Keratinocyte (primary cell): ENCODE results near the gene OR5K2.

Experiments used
- EZH2 ChIP-seq: IDR thresholded peaks from one replicate; pipeline ENCODE4 v1.6.1; 2012; ENCODE audit warnings: inconsistent platforms, mild to moderate bottlenecking, low read length, moderate library complexity
- TF ChIP-seq, protein P1 (sequence below), 3 experiments: IDR thresholded peaks in 1 of 3; conservative IDR thresholded peaks in 1 of 3; optimal IDR thresholded peaks in 1 of 3; 2 replicates in 2 of 3; 3 replicates in 1 of 3; pipeline versions ENCODE3 to v1.5.1; 2011; ENCODE audit warnings: low read length in 3 of 3, mild to moderate bottlenecking in 3 of 3, moderate library complexity in 2 of 3, control low read depth in 1 of 3, inconsistent platforms in 1 of 3; ENCODE audit not compliant: insufficient read depth in 2 of 3; ENCODE audit errors: extremely low read depth in 1 of 3

DNA sequence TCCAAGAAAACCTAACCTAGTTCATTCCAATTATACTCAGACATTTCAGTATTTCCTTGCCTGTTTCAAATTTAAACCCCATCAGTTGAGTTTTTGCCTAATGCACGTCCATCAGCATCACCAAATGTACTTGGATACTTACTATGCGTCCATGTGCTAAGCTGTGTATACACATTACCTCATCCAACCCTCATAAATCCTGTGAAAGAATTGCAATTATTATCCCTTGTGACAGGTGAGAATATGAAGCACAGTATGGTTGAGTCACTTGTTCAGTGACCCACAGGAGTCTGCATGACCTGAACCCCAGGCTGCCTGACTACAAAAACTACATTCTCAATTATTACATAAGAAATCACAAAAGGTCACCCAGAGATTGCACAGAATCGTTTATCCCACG is 2.5 kb downstream of the OR5K2 start:
- TF ChIP-seq, protein P1, sequence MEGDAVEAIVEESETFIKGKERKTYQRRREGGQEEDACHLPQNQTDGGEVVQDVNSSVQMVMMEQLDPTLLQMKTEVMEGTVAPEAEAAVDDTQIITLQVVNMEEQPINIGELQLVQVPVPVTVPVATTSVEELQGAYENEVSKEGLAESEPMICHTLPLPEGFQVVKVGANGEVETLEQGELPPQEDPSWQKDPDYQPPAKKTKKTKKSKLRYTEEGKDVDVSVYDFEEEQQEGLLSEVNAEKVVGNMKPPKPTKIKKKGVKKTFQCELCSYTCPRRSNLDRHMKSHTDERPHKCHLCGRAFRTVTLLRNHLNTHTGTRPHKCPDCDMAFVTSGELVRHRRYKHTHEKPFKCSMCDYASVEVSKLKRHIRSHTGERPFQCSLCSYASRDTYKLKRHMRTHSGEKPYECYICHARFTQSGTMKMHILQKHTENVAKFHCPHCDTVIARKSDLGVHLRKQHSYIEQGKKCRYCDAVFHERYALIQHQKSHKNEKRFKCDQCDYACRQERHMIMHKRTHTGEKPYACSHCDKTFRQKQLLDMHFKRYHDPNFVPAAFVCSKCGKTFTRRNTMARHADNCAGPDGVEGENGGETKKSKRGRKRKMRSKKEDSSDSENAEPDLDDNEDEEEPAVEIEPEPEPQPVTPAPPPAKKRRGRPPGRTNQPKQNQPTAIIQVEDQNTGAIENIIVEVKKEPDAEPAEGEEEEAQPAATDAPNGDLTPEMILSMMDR (optimal IDR thresholded peaks at IDR 0.05 in 1 of 3, IDR thresholded peaks at IDR 0.05 in 1 of 3, conservative IDR thresholded peaks at IDR 0.05 in 1 of 3; ENCODE audit: extremely low read depth in 1 of 3, insufficient read depth in 2 of 3, low read length in 3 of 3), result no peak
- TF ChIP-seq EZH2, result no peak
